IPS-18c (cell line): Measurements from ENCODE around the gene MANF.
"Not testable (repeated sequence)": the region's sequence is repeated elsewhere in the genome, so short reads cannot be mapped to it uniquely, and the experiment has no call there.

Experiments
- H3K4me3 ChIP-seq: 2 replicates; pipeline ENCODE4 v1.7.0; 2013; ENCODE audit warnings: low read depth, mild to moderate bottlenecking, low read length, moderate library complexity; ENCODE audit not compliant: insufficient read depth
- H3K9me3 ChIP-seq: one replicate; pipeline ENCODE4 v1.6.1; 2013; ENCODE audit warnings: mild to moderate bottlenecking, low read length, moderate library complexity; ENCODE audit not compliant: control insufficient read depth, insufficient read depth

The MANF gene

GRCh38 chr3:51384055-51384725, 901 bp upstream of the MANF start:
- peak overlapping the region; percentile 96 for H3K4me3 ChIP-seq
- H3K9me3 ChIP-seq, result no peaks in the 10 kb centered on the region

- H3K4me3 ChIP-seq, result peak overlapping the region; percentile 96
Observed at GRCh38 chr3:51385621-51386091, 565 bp downstream of the MANF start.

GRCh38 chr3:51386159-51386851, 1.2 kb downstream of the MANF start:
- peak overlapping the region; percentile 96 for H3K4me3 ChIP-seq

More at GRCh38 chr3:51385621-51386091, 565 bp downstream of the MANF start:
- no peaks in the 10 kb centered on the region for H3K9me3 ChIP-seq

GRCh38 chr3:51386852-51387229, 1.8 kb downstream of the MANF start:
- Histone ChIP-seq H3K9me3 (no peaks in the 10 kb centered on the region), H3K4me3 (peak overlapping the region; percentile 96; the same call in 1 of the 2 replicates)

More at GRCh38 chr3:51386159-51386851, 1.2 kb downstream of the MANF start:
- no peaks in the 10 kb centered on the region for H3K9me3 ChIP-seq

- not testable (repeated sequence) for H3K9me3 ChIP-seq, H3K4me3 ChIP-seq
Observed at GRCh38 chr3:51387281-51387680, 2.2 kb downstream of the MANF start.

- no peak overlapping the region for H3K4me3 ChIP-seq
- H3K9me3 ChIP-seq, result peaks cover 2% of the 10 kb centered on the region
Observed at GRCh38 chr3:51388286-51389029, 3.4 kb downstream of the MANF start.

- peaks cover 2% of the 10 kb centered on the region for H3K9me3 ChIP-seq
- no peak overlapping the region for H3K4me3 ChIP-seq
Observed at GRCh38 chr3:51389423-51390183, 4.5 kb downstream of the MANF start.

GRCh38 chr3:51390246-51391074, 5.4 kb downstream of the MANF start:
- peaks cover 2% of the 10 kb centered on the region for H3K9me3 ChIP-seq

GRCh38 chr3:51391075-51391565, 6.0 kb downstream of the MANF start, which contains the start of gene RBM15B:
RBM15B (plus strand) TSS chr3:51391285; CDS start chr3:51391400, 115 bp downstream.
- peak within 1 kb of the TSS; percentile 77 for H3K4me3 ChIP-seq
- peaks cover 2% of the 10 kb centered on the region for H3K9me3 ChIP-seq

More at GRCh38 chr3:51390246-51391074, 5.4 kb downstream of the MANF start:
- H3K4me3 ChIP-seq, result peak overlapping the region; percentile 4

- Histone ChIP-seq H3K9me3 (peaks cover 2% of the 10 kb centered on the region), H3K4me3 (peak overlapping the region; percentile 77)
Observed at GRCh38 chr3:51391566-51392354, 6.7 kb downstream of the MANF start.

- Histone ChIP-seq H3K9me3 (peaks cover 2% of the 10 kb centered on the region), H3K4me3 (peak overlapping the region; percentile 77)
Observed at GRCh38 chr3:51392355-51393133, 7.5 kb downstream of the MANF start.

- no peak overlapping the region for H3K4me3 ChIP-seq
- peaks cover 2% of the 10 kb centered on the region for H3K9me3 ChIP-seq
Observed at GRCh38 chr3:51393134-51393495, 8.0 kb downstream of the MANF start.

GRCh38 chr3:51393564-51393963, 8.5 kb downstream of the MANF start:
- peaks cover 2% of the 10 kb centered on the region for H3K9me3 ChIP-seq
- H3K4me3 ChIP-seq, result no peak overlapping the region

GRCh38 chr3:51394541-51394940, 9.4 kb downstream of the MANF start:
- Histone ChIP-seq H3K9me3 (peaks cover 2% of the 10 kb centered on the region), H3K4me3 (peak overlapping the region; percentile 15; the same call in 1 of the 2 replicates)
